OCI-LY7 (cell line): ENCODE results near the gene THAP7. TPM values are rescaled to one million over a fixed set of nuclear protein-coding genes. Genes with fewer than 3 reads are reported as not detected.

Experiments
- BruUV-seq: library from RNA; stranded (reverse); fragments of 400-500 nt; replicated peaks from 2 replicates; lab custom pipeline; 2021; lab: Mats Ljungman, UMichigan
- CTCF ChIA-PET: fragments of 300-600 bp; sonication (Branson Sonifier 250); formaldehyde crosslinking; loops from one replicate; lab custom pipeline; 2022; ENCODE audit warnings: antibody characterized with exemption; ENCODE audit not compliant: unreplicated experiment; lab: Charles Lee
- POLR2A ChIA-PET: fragments of 300-600 bp; sonication (Branson Sonifier 250); formaldehyde crosslinking; loops from one replicate; lab custom pipeline; 2022; ENCODE audit warnings: antibody characterized with exemption; lab: Charles Lee
- DNase-seq: peaks from one replicate; pipeline ENCODE4 v3.0.0-alpha.2; 2015; ENCODE audit warnings: low spot score
- H2AFZ ChIP-seq: fragments of 200-600 bp; sonication (generic), shearing (Covaris generic); 2 replicates; pipeline ENCODE4 v1.6.1; 2014; ENCODE audit warnings: mild to moderate bottlenecking, antibody characterized with exemption, low read length, moderate library complexity
- H3K27ac ChIP-seq: fragments of 200-600 bp; sonication (generic); 2 replicates; pipeline ENCODE4 v1.5.1; 2014; ENCODE audit warnings: mixed run types, low read depth, mild to moderate bottlenecking, moderate library complexity, low read length, inconsistent platforms; ENCODE audit not compliant: poor library complexity, severe bottlenecking
- H3K36me3 ChIP-seq: fragments of 200-600 bp; sonication (generic); 2 replicates; pipeline ENCODE4 v1.6.1; 2014; ENCODE audit warnings: mild to moderate bottlenecking, antibody characterized with exemption, low read length, moderate library complexity, mixed read lengths; ENCODE audit not compliant: insufficient read depth
- H3K4me1 ChIP-seq: fragments of 200-600 bp; sonication (generic); 2 replicates; pipeline ENCODE4 v1.5.1; 2014; ENCODE audit warnings: mild to moderate bottlenecking, low read length; ENCODE audit not compliant: insufficient read depth, poor library complexity, severe bottlenecking
- H3K4me2 ChIP-seq: fragments of 200-600 bp; sonication (generic); 2 replicates; pipeline ENCODE4 v1.6.1; 2014; ENCODE audit warnings: mild to moderate bottlenecking, low read length
- H3K4me3 ChIP-seq: fragments of 200-600 bp; sonication (generic); 2 replicates; pipeline ENCODE4 v1.5.1; 2014; ENCODE audit warnings: mild to moderate bottlenecking, low read depth, low read length; ENCODE audit not compliant: poor library complexity, severe bottlenecking
- H3K79me2 ChIP-seq: fragments of 200-600 bp; sonication (generic); 2 replicates; pipeline ENCODE4 v1.6.1; 2016; ENCODE audit warnings: low read depth, mild to moderate bottlenecking, low read length, moderate library complexity, mixed read lengths; ENCODE audit not compliant: insufficient read depth
- H3K9me2 ChIP-seq: fragments of 200-600 bp; sonication (generic); 2 replicates; pipeline ENCODE4 v1.6.1; 2016; ENCODE audit warnings: mild to moderate bottlenecking, low read length, mixed read lengths; ENCODE audit not compliant: insufficient read depth
- H3K9me3 ChIP-seq: fragments of 200-600 bp; sonication (generic); 2 replicates; pipeline ENCODE4 v1.6.1; 2014; ENCODE audit warnings: mild to moderate bottlenecking, mixed run types, low read length, mixed read lengths
- H4K20me1 ChIP-seq: fragments of 200-600 bp; sonication (generic); 2 replicates; pipeline ENCODE4 v1.6.1; 2014; ENCODE audit warnings: mild to moderate bottlenecking, antibody characterized with exemption, low read length, moderate library complexity, mixed read lengths; ENCODE audit not compliant: insufficient read depth
- CTCF ChIP-seq: fragments of 200-600 bp; sonication (generic); conservative IDR thresholded peaks from 2 replicates; pipeline ENCODE4 v1.5.1; 2014; ENCODE audit warnings: mild to moderate bottlenecking, antibody characterized with exemption, low read length, moderate library complexity, mixed read lengths
- EZH2phosphoT487 ChIP-seq: fragments of 200-600 bp; sonication (generic); IDR thresholded peaks from 2 replicates; pipeline ENCODE4 v1.6.1; 2018; ENCODE audit warnings: low read depth, borderline replicate concordance, mild to moderate bottlenecking, mixed run types, antibody characterized with exemption, low read length, moderate library complexity, mixed read lengths
- intact Hi-C: fragments of 100-400 bp; cut with micrococcal nuclease; formaldehyde crosslinking; loops from one replicate; pipeline ENCODE4 v1.10.0; 2022; ENCODE audit not compliant: unreplicated experiment
- total RNA-seq, 2 experiments: library from RNA; depleted of rRNA in 1 of 2; stranded (reverse); fragments of >200 nt in 1 of 2; shearing (Covaris generic) in 1 of 2; gene quantifications; 2 replicates each; pipeline ENCODE4 v1.2.3, GENCODE V29; 2014 to 2022

The THAP7 gene
- total RNA-seq, 2 experiments from 2014 or later, result 36.3 to 73.0 TPM

DNA sequence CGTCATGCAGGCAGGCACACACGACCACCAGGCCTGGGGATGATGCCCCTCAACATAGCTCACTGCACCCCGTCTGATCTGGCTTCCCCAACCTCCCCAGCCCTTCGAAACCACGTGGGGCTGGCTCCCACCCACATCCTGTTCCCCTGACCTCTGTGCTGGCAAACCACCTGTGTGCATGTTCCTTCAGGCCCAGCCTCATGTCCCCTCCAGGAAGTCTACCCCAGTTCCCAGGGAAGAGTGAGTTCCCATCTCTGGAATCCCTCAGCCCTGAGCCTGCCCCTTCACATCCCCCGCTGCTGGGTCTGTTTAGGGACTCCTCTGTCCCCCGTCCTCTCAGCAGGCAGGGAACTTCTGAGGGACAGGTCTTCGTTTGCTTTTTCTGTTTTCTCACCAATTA lies 23.3 kb upstream of the THAP7 start:
- Histone ChIP-seq H3K79me2 (no peaks in the 10 kb centered on the region), H3K9me2 (no peaks in the 10 kb centered on the region), H3K36me3 (no peaks in the 10 kb centered on the region), H4K20me1 (no peaks in the 10 kb centered on the region), H3K4me2 (no peak overlapping the region), H3K27ac (no peak overlapping the region), H3K4me3 (no peak overlapping the region), H3K9me3 (no peaks in the 10 kb centered on the region), H3K4me1 (peaks cover 4% of the 10 kb centered on the region), H2AFZ (no peak overlapping the region)
- no peak for TF ChIP-seq EZH2phosphoT487
- intact Hi-C loops, result loop anchor here (10.0 kb wide), 1 partner anchor 70 kb away; no protein-coding TSS in a partner anchor
- ChIA-PET POLR2A (interaction anchor here (0.7 kb wide), 1 partner anchor 158 kb away, joined by 4 read pairs; no protein-coding TSS in a partner anchor), CTCF (no interaction called here)
- BruUV-seq, result no TSS peak
- no peak for DNase-seq

DNA sequence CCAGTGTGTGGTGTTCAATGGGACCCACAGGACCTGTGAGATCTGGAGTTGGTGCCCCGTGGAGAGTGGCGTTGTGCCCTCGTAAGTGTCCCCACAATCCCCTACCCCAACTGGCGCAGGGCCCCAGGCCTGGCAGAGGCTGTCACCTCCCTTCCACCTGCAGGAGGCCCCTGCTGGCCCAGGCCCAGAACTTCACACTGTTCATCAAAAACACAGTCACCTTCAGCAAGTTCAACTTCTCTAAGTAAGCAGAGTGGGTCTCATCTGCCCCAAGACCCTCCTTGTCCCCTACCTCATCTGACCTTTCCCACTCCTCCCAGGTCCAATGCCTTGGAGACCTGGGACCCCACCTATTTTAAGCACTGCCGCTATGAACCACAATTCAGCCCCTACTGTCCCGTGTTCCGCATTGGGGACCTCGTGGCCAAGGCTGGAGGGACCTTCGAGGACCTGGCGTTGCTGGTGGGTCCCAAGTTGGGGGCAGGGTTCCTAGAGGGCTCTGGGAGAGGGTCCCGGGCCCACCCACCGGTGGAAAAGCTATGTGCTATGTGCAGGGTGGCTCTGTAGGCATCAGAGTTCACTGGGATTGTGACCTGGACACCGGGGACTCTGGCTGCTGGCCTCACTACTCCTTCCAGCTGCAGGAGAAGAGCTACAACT lies 21.2 kb upstream of the THAP7 start:
- POLR2A ChIA-PET, result interaction anchor here (0.6 kb wide), 1 partner anchor 24 kb away, joined by 3 read pairs; no protein-coding TSS in a partner anchor
- intact Hi-C loops, result loop anchor here (10.0 kb wide), 1 partner anchor 72 kb away; no protein-coding TSS in a partner anchor
- BruUV-seq, result no TSS peak
- H2AFZ ChIP-seq, result no peak overlapping the region
- no peak overlapping the region for H3K27ac ChIP-seq
- no peak for DNase-seq
- no peak overlapping the region for H3K4me3 ChIP-seq
- no peaks in the 10 kb centered on the region for H3K36me3 ChIP-seq
- TF ChIP-seq EZH2phosphoT487, result no peak
- peak; percentile 42 for TF ChIP-seq CTCF
- no peaks in the 10 kb centered on the region for H3K79me2 ChIP-seq
- H3K4me1 ChIP-seq, result peaks cover 4% of the 10 kb centered on the region
- CTCF ChIA-PET, result no interaction called here
- no peak overlapping the region for H3K4me2 ChIP-seq
- no peaks in the 10 kb centered on the region for H3K9me3 ChIP-seq
- no peaks in the 10 kb centered on the region for H4K20me1 ChIP-seq
- H3K9me2 ChIP-seq, result no peaks in the 10 kb centered on the region

DNA sequence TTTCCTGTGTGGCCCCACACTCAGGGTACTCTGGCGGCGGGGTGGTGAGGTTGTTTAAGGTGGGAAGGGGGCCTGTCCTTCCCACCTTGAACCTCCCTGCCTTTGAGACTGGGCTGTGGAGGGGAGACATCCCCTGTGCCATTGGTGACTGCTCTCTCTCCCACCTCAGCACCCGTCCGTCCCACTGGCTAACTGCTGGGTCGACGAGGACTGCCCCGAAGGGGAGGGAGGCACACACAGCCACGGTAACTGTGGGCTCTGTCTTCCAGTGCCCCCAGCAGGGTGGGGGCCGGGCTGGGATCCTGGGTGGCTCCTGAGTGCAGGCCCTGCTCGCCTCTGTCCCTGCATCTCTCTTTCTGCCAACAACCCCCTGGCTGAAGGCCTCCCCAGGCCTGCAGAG lies 20.6 kb upstream of the THAP7 start:
- Histone ChIP-seq H3K79me2 (no peaks in the 10 kb centered on the region), H3K9me3 (no peaks in the 10 kb centered on the region), H3K9me2 (no peaks in the 10 kb centered on the region), H3K4me1 (peaks cover 4% of the 10 kb centered on the region), H3K27ac (no peak overlapping the region), H3K36me3 (no peaks in the 10 kb centered on the region), H3K4me3 (no peak overlapping the region), H4K20me1 (no peaks in the 10 kb centered on the region), H2AFZ (no peak overlapping the region), H3K4me2 (no peak overlapping the region)
- intact Hi-C loops, result loop anchor here (10.0 kb wide), 1 partner anchor 72 kb away; no protein-coding TSS in a partner anchor
- CTCF ChIA-PET, result no interaction called here
- POLR2A ChIA-PET, result no interaction called here
- no peak for DNase-seq
- BruUV-seq, result no TSS peak
- no peak for TF ChIP-seq CTCF
- TF ChIP-seq EZH2phosphoT487, result no peak
